Measurements from ENCODE around the gene NTRK3. TPM values are rescaled to one million over a fixed set of nuclear protein-coding genes. Genes with fewer than 3 reads are reported as not detected.

The NTRK3 gene
- polyA plus RNA-seq, 1 donor from 2014 or later: 42.7 TPM

GRCh38 chr15:88057836-88058235, 198.7 kb downstream of the NTRK3 start:
- H3K9me3 ChIP-seq (ENCODE audit: low read length): no peaks in the 10 kb centered on the region
- no peak for TF ChIP-seq MXI1 (conservative IDR thresholded peaks at IDR 0.05; ENCODE audit: poor library complexity, severe bottlenecking)
- no peak for TF ChIP-seq REST (IDR thresholded peaks at IDR 0.05; ENCODE audit: borderline replicate concordance)
- TF ChIP-seq, protein P1, sequence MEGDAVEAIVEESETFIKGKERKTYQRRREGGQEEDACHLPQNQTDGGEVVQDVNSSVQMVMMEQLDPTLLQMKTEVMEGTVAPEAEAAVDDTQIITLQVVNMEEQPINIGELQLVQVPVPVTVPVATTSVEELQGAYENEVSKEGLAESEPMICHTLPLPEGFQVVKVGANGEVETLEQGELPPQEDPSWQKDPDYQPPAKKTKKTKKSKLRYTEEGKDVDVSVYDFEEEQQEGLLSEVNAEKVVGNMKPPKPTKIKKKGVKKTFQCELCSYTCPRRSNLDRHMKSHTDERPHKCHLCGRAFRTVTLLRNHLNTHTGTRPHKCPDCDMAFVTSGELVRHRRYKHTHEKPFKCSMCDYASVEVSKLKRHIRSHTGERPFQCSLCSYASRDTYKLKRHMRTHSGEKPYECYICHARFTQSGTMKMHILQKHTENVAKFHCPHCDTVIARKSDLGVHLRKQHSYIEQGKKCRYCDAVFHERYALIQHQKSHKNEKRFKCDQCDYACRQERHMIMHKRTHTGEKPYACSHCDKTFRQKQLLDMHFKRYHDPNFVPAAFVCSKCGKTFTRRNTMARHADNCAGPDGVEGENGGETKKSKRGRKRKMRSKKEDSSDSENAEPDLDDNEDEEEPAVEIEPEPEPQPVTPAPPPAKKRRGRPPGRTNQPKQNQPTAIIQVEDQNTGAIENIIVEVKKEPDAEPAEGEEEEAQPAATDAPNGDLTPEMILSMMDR (IDR thresholded peaks at IDR 0.05; ENCODE audit: poor library complexity, severe bottlenecking): no peak
- no peak for TF ChIP-seq POLR2AphosphoS5 (IDR thresholded peaks at IDR 0.05)
- no peak for TF ChIP-seq EZH2 (IDR thresholded peaks at IDR 0.05; ENCODE audit: borderline replicate concordance, insufficient read depth, low read length, poor library complexity, severe bottlenecking)
- no peak for TF ChIP-seq SMC3 (conservative IDR thresholded peaks at IDR 0.05; ENCODE audit: poor library complexity)
- TF ChIP-seq TAF1 (IDR thresholded peaks at IDR 0.05; ENCODE audit: low read depth): no peak
- TF ChIP-seq EP300 (conservative IDR thresholded peaks at IDR 0.05; ENCODE audit: poor library complexity, severe bottlenecking): no peak
- TF ChIP-seq RAD21 (conservative IDR thresholded peaks at IDR 0.05): no peak
- no peaks in the 10 kb centered on the region for H3F3A ChIP-seq (ENCODE audit: insufficient read depth, low read length, poor library complexity, severe bottlenecking)
- no peaks in the 10 kb centered on the region for H3K36me3 ChIP-seq (ENCODE audit: insufficient read depth, low read length)
- no peaks in the 10 kb centered on the region for H3K9me2 ChIP-seq (ENCODE audit: insufficient read depth, low read length)
- no peak overlapping the region for H3K4me3 ChIP-seq (ENCODE audit: low read length)
- H3K79me2 ChIP-seq (replicated peaks; ENCODE audit: insufficient read depth, low read length): no peaks in the 10 kb centered on the region
- H2AFZ ChIP-seq (ENCODE audit: low read depth, low read length): no peak overlapping the region
- no peak overlapping the region for H3K27ac ChIP-seq (ENCODE audit: low read length)
- no peaks in the 10 kb centered on the region for H3K27me3 ChIP-seq (ENCODE audit: insufficient read depth, low read depth, low read length)
- H3K9ac ChIP-seq (ENCODE audit: low read length): no peak overlapping the region
- no peak overlapping the region for H3K4me2 ChIP-seq (ENCODE audit: low read length)
- H4K20me1 ChIP-seq (ENCODE audit: insufficient read depth): no peaks in the 10 kb centered on the region

GRCh38 chr15:88049506-88049905, 207.0 kb downstream of the NTRK3 start:
- H3K4me2 ChIP-seq (ENCODE audit: low read length): no peak overlapping the region
- H3K79me2 ChIP-seq (replicated peaks; ENCODE audit: insufficient read depth, low read length): no peaks in the 10 kb centered on the region
- no peaks in the 10 kb centered on the region for H3K27me3 ChIP-seq (ENCODE audit: insufficient read depth, low read depth, low read length)
- H4K20me1 ChIP-seq (ENCODE audit: insufficient read depth): no peaks in the 10 kb centered on the region
- no peaks in the 10 kb centered on the region for H3K9me3 ChIP-seq (ENCODE audit: low read length)
- H3F3A ChIP-seq (ENCODE audit: insufficient read depth, low read length, poor library complexity, severe bottlenecking): no peaks in the 10 kb centered on the region
- no peaks in the 10 kb centered on the region for H3K36me3 ChIP-seq (ENCODE audit: insufficient read depth, low read length)
- no peak overlapping the region for H2AFZ ChIP-seq (ENCODE audit: low read depth, low read length)
- peak overlapping the region; percentile 88 for H3K27ac ChIP-seq (ENCODE audit: low read length)
- no peak for TF ChIP-seq POLR2AphosphoS5 (IDR thresholded peaks at IDR 0.05)
- TF ChIP-seq EZH2 (IDR thresholded peaks at IDR 0.05; ENCODE audit: borderline replicate concordance, insufficient read depth, low read length, poor library complexity, severe bottlenecking): no peak
- TF ChIP-seq TAF1 (IDR thresholded peaks at IDR 0.05; ENCODE audit: low read depth): no peak
- TF ChIP-seq, protein P1 (IDR thresholded peaks at IDR 0.05; ENCODE audit: poor library complexity, severe bottlenecking): no peak
- H3K4me3 ChIP-seq (ENCODE audit: low read length): no peak overlapping the region
- H3K9ac ChIP-seq (ENCODE audit: low read length): no peak overlapping the region
- H3K9me2 ChIP-seq (ENCODE audit: insufficient read depth, low read length): no peaks in the 10 kb centered on the region

Data from neural cell (in vitro differentiated cells).